Left ventricle myocardium inferior (tissue), 1 donor: ENCODE measurements around the gene SLC8B1. TPM values are rescaled to one million over a fixed set of nuclear protein-coding genes. Genes with fewer than 3 reads are reported as not detected.
A peak's percentile ranks its signal among the peaks of the same experiment; 100 is the strongest.

Source experiments
- DNase-seq: peaks from one replicate; pipeline ENCODE4 v3.0.0-alpha.2; 2020
- H3K27ac ChIP-seq: fragments of 200-600 bp; replicated peaks from 2 replicates; pipeline ENCODE4 v1.8.0; 2021
- H3K27me3 ChIP-seq: fragments of 200-600 bp; 2 replicates; pipeline ENCODE4 v1.8.0; 2021; ENCODE audit warnings: low read depth
- H3K36me3 ChIP-seq: fragments of 200-600 bp; 2 replicates; pipeline ENCODE4 v1.8.0; 2021
- H3K4me1 ChIP-seq: fragments of 200-600 bp; 2 replicates; pipeline ENCODE4 v1.8.0; 2021
- H3K4me3 ChIP-seq: fragments of 200-600 bp; 2 replicates; pipeline ENCODE4 v1.8.0; 2021; ENCODE audit warnings: mild to moderate bottlenecking, moderate library complexity
- H3K9me3 ChIP-seq: fragments of 200-600 bp; replicated peaks from 2 replicates; pipeline ENCODE4 v1.8.0; 2021
- CTCF ChIP-seq: fragments of 200-600 bp; IDR thresholded peaks from 2 replicates; pipeline ENCODE4 v1.8.0; 2021; ENCODE audit warnings: antibody characterized with exemption, mild to moderate bottlenecking, borderline replicate concordance
- intact Hi-C: fragments of 100-400 bp; cut with micrococcal nuclease; formaldehyde crosslinking; loops from one replicate; pipeline ENCODE4 v1.11.0; 2022
- total RNA-seq: library from RNA; stranded (reverse); fragmentation: NEBNext Ultra II Directional; extraction: Animal tissue kit (Norgen Biotek cat#: 25700); gene quantifications from one replicate; pipeline ENCODE4 v1.2.1, GENCODE V29; 2021
- donor health status: DM: no; HTN: yes; CAD: no; lungs with severe emphysema.

The SLC8B1 gene
- total RNA-seq, 1 donor from 2014 or later: 9.2 TPM

- H3K4me3 ChIP-seq: no peak overlapping the region
- TF ChIP-seq CTCF: no peak
- peak overlapping the region; percentile 92 for H3K27ac ChIP-seq
- H3K9me3 ChIP-seq: no peaks in the 10 kb centered on the region
- intact Hi-C loops: no loop called here
- H3K36me3 ChIP-seq: peaks cover 83% of the 10 kb centered on the region
- peaks cover 57% of the 10 kb centered on the region for H3K4me1 ChIP-seq
- DNase-seq: no peak
- no peaks in the 10 kb centered on the region for H3K27me3 ChIP-seq
Observed at GRCh38 chr12:113269257-113269943, 65.5 kb downstream of the SLC8B1 start.

GRCh38 chr12:113268621-113269020 lies 66.3 kb downstream of the SLC8B1 start:
- intact Hi-C loops: no loop called here
- no peaks in the 10 kb centered on the region for H3K27me3 ChIP-seq
- no peak for DNase-seq
- peaks cover 78% of the 10 kb centered on the region for H3K36me3 ChIP-seq
- H3K4me3 ChIP-seq: no peak overlapping the region
- TF ChIP-seq CTCF: no peak
- no peaks in the 10 kb centered on the region for H3K9me3 ChIP-seq
- peak overlapping the region; percentile 92 for H3K27ac ChIP-seq
- peaks cover 57% of the 10 kb centered on the region for H3K4me1 ChIP-seq

GRCh38 chr12:113268136-113268535 lies 66.8 kb downstream of the SLC8B1 start:
- no peak for TF ChIP-seq CTCF
- peaks cover 57% of the 10 kb centered on the region for H3K4me1 ChIP-seq
- no peaks in the 10 kb centered on the region for H3K9me3 ChIP-seq
- peaks cover 78% of the 10 kb centered on the region for H3K36me3 ChIP-seq
- intact Hi-C loops: no loop called here
- peak overlapping the region; percentile 92 for H3K27ac ChIP-seq
- DNase-seq: no peak
- no peak overlapping the region for H3K4me3 ChIP-seq
- no peaks in the 10 kb centered on the region for H3K27me3 ChIP-seq

GRCh38 chr12:113267621-113268020 lies 67.3 kb downstream of the SLC8B1 start:
- no peak for DNase-seq
- H3K36me3 ChIP-seq: peaks cover 77% of the 10 kb centered on the region
- intact Hi-C loops: no loop called here

GRCh38 chr12:113266106-113266895 lies 68.6 kb downstream of the SLC8B1 start:
- H3K4me3 ChIP-seq: no peak overlapping the region
- peak overlapping the region; percentile 34 for H3K27ac ChIP-seq
- H3K27me3 ChIP-seq: no peaks in the 10 kb centered on the region
- H3K36me3 ChIP-seq: peaks cover 87% of the 10 kb centered on the region
- intact Hi-C loops: no loop called here
- no peak for TF ChIP-seq CTCF
- no peaks in the 10 kb centered on the region for H3K9me3 ChIP-seq
- peaks cover 57% of the 10 kb centered on the region for H3K4me1 ChIP-seq
- no peak for DNase-seq

More at GRCh38 chr12:113267621-113268020, 67.3 kb downstream of the SLC8B1 start:
- no peak for TF ChIP-seq CTCF
- H3K27me3 ChIP-seq: no peaks in the 10 kb centered on the region
- no peak overlapping the region for H3K4me3 ChIP-seq
- no peaks in the 10 kb centered on the region for H3K9me3 ChIP-seq
- peaks cover 57% of the 10 kb centered on the region for H3K4me1 ChIP-seq
- H3K27ac ChIP-seq: no peak overlapping the region
